Measurements from ENCODE around the gene SLC1A7. TPM values are rescaled to one million over a fixed set of nuclear protein-coding genes. Genes with fewer than 3 reads are reported as not detected.

The SLC1A7 gene
- total and polyA plus RNA-seq, 4 donors, result 0.21 to 0.67 (median 0.43) TPM

DNA sequence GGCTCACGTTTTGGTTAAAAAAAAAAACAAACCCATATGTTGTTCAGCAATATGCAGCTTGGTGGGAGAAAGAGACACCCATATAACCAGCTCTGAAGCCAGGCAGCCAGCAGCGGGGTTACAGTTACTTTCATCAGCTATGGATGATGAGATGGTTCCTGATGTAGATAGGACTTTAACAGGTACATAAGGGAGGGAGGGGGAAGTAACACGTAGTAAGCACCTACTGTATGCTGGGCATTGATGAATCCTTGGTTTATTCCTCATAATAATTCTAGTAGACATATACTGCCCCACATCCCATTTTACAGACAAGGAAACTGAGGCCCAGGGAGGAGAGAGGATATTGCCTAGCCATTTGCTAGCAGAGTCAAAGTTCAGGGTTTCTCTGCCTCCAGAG, 2.0 kb downstream of the SLC1A7 start:
- TF ChIP-seq GABPA (IDR thresholded peaks at IDR 0.05 in 1 of 2, conservative IDR thresholded peaks at IDR 0.05 in 1 of 2) (no peak), TAF1 (conservative IDR thresholded peaks at IDR 0.05) (no peak), HNF4A (conservative IDR thresholded peaks at IDR 0.05) (no peak), FOXA1 (IDR thresholded peaks at IDR 0.05) (no peak), FOXA2 (IDR thresholded peaks at IDR 0.05) (no peak), JUND (IDR thresholded peaks at IDR 0.05) (no peak), EGR1 (IDR thresholded peaks at IDR 0.05; ENCODE audit: low read depth in 2 of 2) (no peak), RAD21 (IDR thresholded peaks at IDR 0.05) (no peak)
- TF ChIP-seq, protein P1, sequence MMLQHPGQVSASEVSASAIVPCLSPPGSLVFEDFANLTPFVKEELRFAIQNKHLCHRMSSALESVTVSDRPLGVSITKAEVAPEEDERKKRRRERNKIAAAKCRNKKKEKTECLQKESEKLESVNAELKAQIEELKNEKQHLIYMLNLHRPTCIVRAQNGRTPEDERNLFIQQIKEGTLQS (IDR thresholded peaks at IDR 0.05), result no peak
- TF ChIP-seq, protein P2, sequence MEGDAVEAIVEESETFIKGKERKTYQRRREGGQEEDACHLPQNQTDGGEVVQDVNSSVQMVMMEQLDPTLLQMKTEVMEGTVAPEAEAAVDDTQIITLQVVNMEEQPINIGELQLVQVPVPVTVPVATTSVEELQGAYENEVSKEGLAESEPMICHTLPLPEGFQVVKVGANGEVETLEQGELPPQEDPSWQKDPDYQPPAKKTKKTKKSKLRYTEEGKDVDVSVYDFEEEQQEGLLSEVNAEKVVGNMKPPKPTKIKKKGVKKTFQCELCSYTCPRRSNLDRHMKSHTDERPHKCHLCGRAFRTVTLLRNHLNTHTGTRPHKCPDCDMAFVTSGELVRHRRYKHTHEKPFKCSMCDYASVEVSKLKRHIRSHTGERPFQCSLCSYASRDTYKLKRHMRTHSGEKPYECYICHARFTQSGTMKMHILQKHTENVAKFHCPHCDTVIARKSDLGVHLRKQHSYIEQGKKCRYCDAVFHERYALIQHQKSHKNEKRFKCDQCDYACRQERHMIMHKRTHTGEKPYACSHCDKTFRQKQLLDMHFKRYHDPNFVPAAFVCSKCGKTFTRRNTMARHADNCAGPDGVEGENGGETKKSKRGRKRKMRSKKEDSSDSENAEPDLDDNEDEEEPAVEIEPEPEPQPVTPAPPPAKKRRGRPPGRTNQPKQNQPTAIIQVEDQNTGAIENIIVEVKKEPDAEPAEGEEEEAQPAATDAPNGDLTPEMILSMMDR (IDR thresholded peaks at IDR 0.05; ENCODE audit: low read depth, low read length, missing input control), result no peak
- TF ChIP-seq, protein P3, sequence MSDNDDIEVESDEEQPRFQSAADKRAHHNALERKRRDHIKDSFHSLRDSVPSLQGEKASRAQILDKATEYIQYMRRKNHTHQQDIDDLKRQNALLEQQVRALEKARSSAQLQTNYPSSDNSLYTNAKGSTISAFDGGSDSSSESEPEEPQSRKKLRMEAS (IDR thresholded peaks at IDR 0.05), result no peak
- TF ChIP-seq, protein P4, sequence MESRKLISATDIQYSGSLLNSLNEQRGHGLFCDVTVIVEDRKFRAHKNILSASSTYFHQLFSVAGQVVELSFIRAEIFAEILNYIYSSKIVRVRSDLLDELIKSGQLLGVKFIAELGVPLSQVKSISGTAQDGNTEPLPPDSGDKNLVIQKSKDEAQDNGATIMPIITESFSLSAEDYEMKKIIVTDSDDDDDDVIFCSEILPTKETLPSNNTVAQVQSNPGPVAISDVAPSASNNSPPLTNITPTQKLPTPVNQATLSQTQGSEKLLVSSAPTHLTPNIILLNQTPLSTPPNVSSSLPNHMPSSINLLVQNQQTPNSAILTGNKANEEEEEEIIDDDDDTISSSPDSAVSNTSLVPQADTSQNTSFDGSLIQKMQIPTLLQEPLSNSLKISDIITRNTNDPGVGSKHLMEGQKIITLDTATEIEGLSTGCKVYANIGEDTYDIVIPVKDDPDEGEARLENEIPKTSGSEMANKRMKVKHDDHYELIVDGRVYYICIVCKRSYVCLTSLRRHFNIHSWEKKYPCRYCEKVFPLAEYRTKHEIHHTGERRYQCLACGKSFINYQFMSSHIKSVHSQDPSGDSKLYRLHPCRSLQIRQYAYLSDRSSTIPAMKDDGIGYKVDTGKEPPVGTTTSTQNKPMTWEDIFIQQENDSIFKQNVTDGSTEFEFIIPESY (IDR thresholded peaks at IDR 0.05), result no peak
- TF ChIP-seq, protein P5, sequence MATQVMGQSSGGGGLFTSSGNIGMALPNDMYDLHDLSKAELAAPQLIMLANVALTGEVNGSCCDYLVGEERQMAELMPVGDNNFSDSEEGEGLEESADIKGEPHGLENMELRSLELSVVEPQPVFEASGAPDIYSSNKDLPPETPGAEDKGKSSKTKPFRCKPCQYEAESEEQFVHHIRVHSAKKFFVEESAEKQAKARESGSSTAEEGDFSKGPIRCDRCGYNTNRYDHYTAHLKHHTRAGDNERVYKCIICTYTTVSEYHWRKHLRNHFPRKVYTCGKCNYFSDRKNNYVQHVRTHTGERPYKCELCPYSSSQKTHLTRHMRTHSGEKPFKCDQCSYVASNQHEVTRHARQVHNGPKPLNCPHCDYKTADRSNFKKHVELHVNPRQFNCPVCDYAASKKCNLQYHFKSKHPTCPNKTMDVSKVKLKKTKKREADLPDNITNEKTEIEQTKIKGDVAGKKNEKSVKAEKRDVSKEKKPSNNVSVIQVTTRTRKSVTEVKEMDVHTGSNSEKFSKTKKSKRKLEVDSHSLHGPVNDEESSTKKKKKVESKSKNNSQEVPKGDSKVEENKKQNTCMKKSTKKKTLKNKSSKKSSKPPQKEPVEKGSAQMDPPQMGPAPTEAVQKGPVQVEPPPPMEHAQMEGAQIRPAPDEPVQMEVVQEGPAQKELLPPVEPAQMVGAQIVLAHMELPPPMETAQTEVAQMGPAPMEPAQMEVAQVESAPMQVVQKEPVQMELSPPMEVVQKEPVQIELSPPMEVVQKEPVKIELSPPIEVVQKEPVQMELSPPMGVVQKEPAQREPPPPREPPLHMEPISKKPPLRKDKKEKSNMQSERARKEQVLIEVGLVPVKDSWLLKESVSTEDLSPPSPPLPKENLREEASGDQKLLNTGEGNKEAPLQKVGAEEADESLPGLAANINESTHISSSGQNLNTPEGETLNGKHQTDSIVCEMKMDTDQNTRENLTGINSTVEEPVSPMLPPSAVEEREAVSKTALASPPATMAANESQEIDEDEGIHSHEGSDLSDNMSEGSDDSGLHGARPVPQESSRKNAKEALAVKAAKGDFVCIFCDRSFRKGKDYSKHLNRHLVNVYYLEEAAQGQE (IDR thresholded peaks at IDR 0.05), result no peak
- 81% methylated on average over 3 of the region's 3 CpGs for WGBS
- no peak overlapping the region for H3K27ac ChIP-seq (ENCODE audit: low read depth in 1 of 2, low read length in 2 of 2)
- H3K9ac ChIP-seq (ENCODE audit: low read depth in 1 of 2, low read length in 2 of 2), result no peak overlapping the region
- no peak overlapping the region for H3K4me3 ChIP-seq (ENCODE audit: low read depth in 1 of 3, low read length in 3 of 3)
- H3K4me1 ChIP-seq (ENCODE audit: control insufficient read depth in 4 of 4, insufficient read depth in 4 of 4, low read length in 3 of 4), result peaks cover 2 to 7% (median 6%) of the 10 kb centered on the region in 4 donors
- no peak for DNase-seq (ENCODE audit: low spot score)
- no peaks in the 10 kb centered on the region for H3K27me3 ChIP-seq (ENCODE audit: control insufficient read depth in 4 of 4, insufficient read depth in 4 of 4, low read length in 3 of 4)
- H3K36me3 ChIP-seq (ENCODE audit: control insufficient read depth in 4 of 4, insufficient read depth in 3 of 4, low read depth in 1 of 4, low read length in 3 of 4), result no peaks in the 10 kb centered on the region
- H3K9me3 ChIP-seq (ENCODE audit: control insufficient read depth in 4 of 4, low read length in 3 of 4), result no peaks in the 10 kb centered on the region

DNA sequence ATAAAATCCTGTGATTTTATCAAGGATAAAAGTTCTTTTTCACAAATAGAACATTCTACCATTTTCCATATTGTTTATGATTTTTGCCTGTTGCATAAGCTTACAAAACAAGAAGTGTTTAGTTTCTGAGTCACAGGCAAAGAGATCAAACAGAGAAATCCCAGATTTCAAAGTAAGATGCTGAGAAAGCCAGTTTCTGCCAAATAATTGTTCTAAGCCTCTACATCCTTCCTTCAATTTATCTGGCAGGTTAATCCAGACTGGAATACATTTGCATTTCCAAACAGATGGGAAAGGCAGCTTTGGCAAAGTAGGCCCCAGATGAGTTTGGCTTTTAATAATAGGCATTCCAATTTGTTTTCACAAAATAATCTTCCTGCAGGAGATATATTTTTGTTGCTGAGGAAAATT, 2.5 kb downstream of the SLC1A7 start:
- H3K4me1 ChIP-seq (ENCODE audit: control insufficient read depth in 4 of 4, insufficient read depth in 4 of 4, low read length in 3 of 4), result peaks cover 0 to 2% (median under 1%) of the 10 kb centered on the region in 4 donors
- no peak for TF ChIP-seq HNF4A (conservative IDR thresholded peaks at IDR 0.05)
- TF ChIP-seq, protein P4 (IDR thresholded peaks at IDR 0.05), result no peak
- no peak for TF ChIP-seq HNF4G (IDR thresholded peaks at IDR 0.05)
- TF ChIP-seq, protein P1 (IDR thresholded peaks at IDR 0.05), result no peak
- no peak for TF ChIP-seq EGR1 (IDR thresholded peaks at IDR 0.05; ENCODE audit: low read depth in 2 of 2)
- no peak for TF ChIP-seq FOXA1 (IDR thresholded peaks at IDR 0.05)

More for the DNA sequence above, 2.5 kb downstream of the SLC1A7 start:
- Histone ChIP-seq H3K4me3 (ENCODE audit: low read depth in 1 of 3, low read length in 3 of 3) (no peak overlapping the region), H3K9ac (ENCODE audit: low read depth in 1 of 2, low read length in 2 of 2) (no peak overlapping the region), H3K9me3 (ENCODE audit: control insufficient read depth in 4 of 4, low read length in 3 of 4) (no peaks in the 10 kb centered on the region), H3K27ac (ENCODE audit: low read depth in 1 of 2, low read length in 2 of 2) (no peak overlapping the region), H3K27me3 (ENCODE audit: control insufficient read depth in 4 of 4, insufficient read depth in 4 of 4, low read length in 3 of 4) (no peaks in the 10 kb centered on the region), H3K36me3 (ENCODE audit: control insufficient read depth in 4 of 4, insufficient read depth in 3 of 4, low read depth in 1 of 4, low read length in 3 of 4) (no peaks in the 10 kb centered on the region)
- no peak for DNase-seq (ENCODE audit: low spot score)
